ENCODE measurements around the gene NFE2L2.
A peak's percentile ranks its signal among the peaks of the same experiment; 100 is the strongest.

NFE2L2 gene

DNA sequence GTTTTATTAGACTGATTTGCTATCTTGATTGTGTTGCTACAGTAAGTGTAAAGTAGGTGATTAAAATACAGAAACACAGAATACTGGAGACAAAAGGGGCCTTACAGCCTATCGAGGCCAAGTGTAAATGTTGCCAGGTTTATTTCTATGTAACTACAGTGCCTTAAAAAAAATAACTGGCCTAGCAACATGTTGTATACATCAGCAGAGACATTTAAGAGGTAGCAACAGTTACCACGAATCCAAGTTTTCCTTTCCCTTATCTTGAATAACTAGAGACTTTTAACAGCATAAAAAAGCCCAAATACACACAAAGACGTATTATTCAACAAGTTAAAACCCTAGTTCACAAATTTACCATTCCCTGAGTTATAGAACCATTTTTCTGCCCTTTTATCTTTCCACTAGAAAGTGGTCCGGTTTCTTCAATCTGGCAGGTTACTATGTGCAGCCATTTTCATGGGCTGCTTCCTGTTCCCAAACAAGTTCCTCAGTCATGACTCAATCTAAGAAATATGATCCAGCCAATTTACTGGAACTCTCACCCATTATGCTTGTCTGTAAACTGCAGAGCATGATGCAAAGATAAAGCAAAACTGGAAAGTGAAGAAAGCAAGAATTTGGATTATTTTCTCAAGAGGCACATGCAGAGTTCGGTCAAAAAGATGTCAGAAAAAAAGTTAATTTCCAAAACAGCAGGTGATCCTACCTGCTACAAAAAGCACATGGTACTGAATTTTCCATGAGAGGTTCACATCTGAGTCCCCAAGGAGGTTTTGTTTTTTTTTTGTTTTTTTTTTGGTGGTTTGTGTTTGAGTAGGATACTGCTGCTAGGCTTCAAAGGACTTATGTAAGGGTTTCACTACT, 22.2 kb downstream of the NFE2L2 start:
- DNase-seq = peak in 2 of 3 donors; percentile 71 to 83
- Histone ChIP-seq H3K27me3 (replicated peaks in 2 of 5; ENCODE audit: control insufficient read depth in 4 of 5, insufficient read depth in 5 of 5, low read length in 4 of 5) (no peaks in the 10 kb centered on the region), H3K4me1 (ENCODE audit: control extremely low read depth in 1 of 4, control insufficient read depth in 4 of 4, insufficient read depth in 4 of 4, low read length in 3 of 4) (peaks cover 28 to 56% (median 47%) of the 10 kb centered on the region in 4 experiments), H3K9me3 (ENCODE audit: control extremely low read depth in 1 of 5, control insufficient read depth in 4 of 5, insufficient read depth in 2 of 5, low read depth in 1 of 5, low read length in 4 of 5) (no peaks in the 10 kb centered on the region), H3K36me3 (ENCODE audit: control insufficient read depth in 4 of 4, insufficient read depth in 4 of 4, low read length in 3 of 4) (peaks cover 0 to 12% (median 1%) of the 10 kb centered on the region in 4 experiments), H3K4me3 (ENCODE audit: control insufficient read depth in 1 of 7, extremely low read depth in 1 of 7, insufficient read depth in 4 of 7, low read depth in 2 of 7, low read length in 6 of 7) (peak overlapping the region in 2 of 7 experiments; percentile 48), H3K27ac (ENCODE audit: insufficient read depth in 1 of 2, low read depth in 1 of 2, low read length in 2 of 2, poor library complexity in 1 of 2, severe bottlenecking in 2 of 2) (peak overlapping the region; percentile 56 to 70)
- POLR2A ChIA-PET = no interaction called here
- 88% methylated on average over 4 of the region's 5 CpGs for WGBS (ENCODE audit: insufficient coverage)
- CTCF ChIA-PET = interaction anchor here (5.2 kb wide), 1 partner anchor 22 kb away, joined by 27 read pairs; the partner anchor contains the start of gene NFE2L2

DNA sequence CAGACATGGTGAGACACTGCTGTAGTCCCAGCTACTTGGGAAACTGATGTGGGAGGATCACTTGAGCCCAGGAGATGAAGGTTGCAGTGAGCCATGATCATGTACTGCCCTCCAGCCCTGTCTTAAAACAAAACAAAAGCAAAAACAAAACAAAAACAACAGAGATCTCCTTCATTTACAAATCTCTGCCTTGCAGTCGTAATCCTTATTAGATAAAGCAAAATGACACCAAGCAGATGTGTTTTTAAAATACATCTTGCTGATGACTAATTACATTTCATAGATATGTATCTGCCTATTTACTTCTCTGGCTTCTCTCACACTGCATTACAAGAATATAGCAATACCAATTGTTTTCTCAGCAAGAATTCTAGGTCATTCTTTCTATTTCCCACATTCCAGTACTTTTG, 22.8 kb downstream of the NFE2L2 start:
- no peak for DNase-seq
- Histone ChIP-seq H3K9me3 (ENCODE audit: control extremely low read depth in 1 of 5, control insufficient read depth in 4 of 5, insufficient read depth in 2 of 5, low read depth in 1 of 5, low read length in 4 of 5) (no peaks in the 10 kb centered on the region), H3K36me3 (ENCODE audit: control insufficient read depth in 4 of 4, insufficient read depth in 4 of 4, low read length in 3 of 4) (peaks cover 0 to 16% (median 1%) of the 10 kb centered on the region in 4 experiments), H3K27ac (ENCODE audit: insufficient read depth in 1 of 2, low read depth in 1 of 2, low read length in 2 of 2, poor library complexity in 1 of 2, severe bottlenecking in 2 of 2) (peak overlapping the region; percentile 56 to 70), H3K27me3 (replicated peaks in 2 of 5; ENCODE audit: control insufficient read depth in 4 of 5, insufficient read depth in 5 of 5, low read length in 4 of 5) (no peaks in the 10 kb centered on the region), H3K4me3 (ENCODE audit: control insufficient read depth in 1 of 7, extremely low read depth in 1 of 7, insufficient read depth in 4 of 7, low read depth in 2 of 7, low read length in 6 of 7) (peak overlapping the region in 1 of 7 experiments; percentile 48), H3K4me1 (ENCODE audit: control extremely low read depth in 1 of 4, control insufficient read depth in 4 of 4, insufficient read depth in 4 of 4, low read length in 3 of 4) (peaks cover 28 to 56% (median 47%) of the 10 kb centered on the region in 4 experiments)
- POLR2A ChIA-PET = no interaction called here
- CTCF ChIA-PET = interaction anchor here (1.1 to 5.2 kb wide), 4 partner anchors 11 to 23 kb away, joined by 3 to 27 read pairs (median 10); partner anchors contain the start of gene NFE2L2
- WGBS (ENCODE audit: insufficient coverage) = no CpG with 5 or more reads among the region's 1 CpG

DNA sequence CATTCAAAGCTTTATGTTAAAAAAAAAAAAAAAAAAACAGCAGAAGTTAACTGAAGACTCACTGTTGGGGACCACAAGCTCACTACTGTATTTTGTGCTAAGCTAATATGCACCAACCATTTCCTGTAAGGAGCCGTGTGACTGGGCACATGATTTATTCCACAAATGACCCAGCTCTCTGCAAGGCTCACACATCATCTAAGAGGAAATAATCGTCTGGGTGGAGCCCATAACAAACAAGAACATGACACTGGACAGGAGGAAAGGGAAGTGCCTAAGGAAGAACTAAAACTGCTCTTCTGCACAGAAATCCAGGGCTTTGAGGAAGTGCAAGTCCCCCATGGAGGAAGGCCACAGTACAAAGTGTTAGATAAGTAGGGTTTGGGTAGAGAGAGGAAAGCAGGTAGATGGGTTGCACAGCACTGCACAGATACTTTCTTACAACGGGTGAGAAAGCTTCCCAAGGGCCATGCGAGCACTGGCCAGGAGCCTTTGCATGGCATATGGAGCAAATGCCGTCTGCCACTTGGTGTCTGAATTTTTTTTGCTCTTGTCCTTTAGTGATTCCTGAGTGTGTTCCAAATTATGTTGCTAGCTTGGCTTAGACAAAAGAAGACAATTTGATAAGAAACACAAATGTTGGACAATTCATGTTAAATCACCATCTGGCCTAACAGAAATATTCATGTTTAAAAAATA, 24.4 kb downstream of the NFE2L2 start:
- POLR2A ChIA-PET = interaction anchor here (0.8 to 1.8 kb wide), 4 partner anchors 13 to 368 kb away, joined by 3 to 22 read pairs (median 4); partner anchors contain the start of genes HNRNPA3 and NFE2L2
- peak overlapping the region in 1 of 2 experiments; percentile 70 for H3K27ac ChIP-seq (ENCODE audit: insufficient read depth in 1 of 2, low read depth in 1 of 2, low read length in 2 of 2, poor library complexity in 1 of 2, severe bottlenecking in 2 of 2)
- DNase-seq = peak; percentile 83 to 97 (median 95)
- H3K4me1 ChIP-seq (ENCODE audit: control extremely low read depth in 1 of 4, control insufficient read depth in 4 of 4, insufficient read depth in 4 of 4, low read length in 3 of 4) = peaks cover 28 to 55% (median 46%) of the 10 kb centered on the region in 4 experiments
- no peaks in the 10 kb centered on the region for H3K9me3 ChIP-seq (ENCODE audit: control extremely low read depth in 1 of 5, control insufficient read depth in 4 of 5, insufficient read depth in 2 of 5, low read depth in 1 of 5, low read length in 4 of 5)
- peak overlapping the region in 2 of 7 experiments; percentile 13 to 57 for H3K4me3 ChIP-seq (ENCODE audit: control insufficient read depth in 1 of 7, extremely low read depth in 1 of 7, insufficient read depth in 4 of 7, low read depth in 2 of 7, low read length in 6 of 7)
- no peaks in the 10 kb centered on the region for H3K27me3 ChIP-seq (replicated peaks in 2 of 5; ENCODE audit: control insufficient read depth in 4 of 5, insufficient read depth in 5 of 5, low read length in 4 of 5)
- WGBS (ENCODE audit: insufficient coverage) = 55% methylated on average over 3 of the region's 5 CpGs
- CTCF ChIA-PET = interaction anchor here (0.7 to 5.2 kb wide), 10 partner anchors 10 to 90 kb away, joined by 3 to 27 read pairs (median 4); partner anchors contain the start of gene NFE2L2
- H3K36me3 ChIP-seq (ENCODE audit: control insufficient read depth in 4 of 4, insufficient read depth in 4 of 4, low read length in 3 of 4) = peaks cover 0 to 13% (median 3%) of the 10 kb centered on the region in 4 experiments

DNA sequence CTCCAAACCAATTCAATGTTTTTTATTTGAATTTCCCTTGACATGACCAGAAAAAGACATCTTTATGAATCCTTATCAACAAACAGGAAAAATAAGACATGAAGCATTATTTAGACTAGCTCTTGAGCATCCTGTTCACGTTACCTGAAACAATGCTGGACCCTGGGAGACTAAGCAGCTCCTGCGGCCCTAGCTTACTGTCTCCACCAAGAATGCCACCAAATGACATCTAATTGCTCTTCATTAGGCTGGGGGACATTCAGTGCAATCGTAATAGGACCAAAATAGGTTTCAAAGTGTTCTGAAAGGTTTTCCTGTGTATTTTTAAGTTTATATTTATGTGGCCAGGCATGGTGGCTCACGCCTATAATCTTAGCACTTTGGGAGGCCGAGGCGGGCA, 25.5 kb downstream of the NFE2L2 start:
- Histone ChIP-seq H3K4me1 (ENCODE audit: control extremely low read depth in 1 of 4, control insufficient read depth in 4 of 4, insufficient read depth in 4 of 4, low read length in 3 of 4) (peaks cover 28 to 55% (median 45%) of the 10 kb centered on the region in 4 experiments), H3K27me3 (replicated peaks in 2 of 5; ENCODE audit: control insufficient read depth in 4 of 5, insufficient read depth in 5 of 5, low read length in 4 of 5) (no peaks in the 10 kb centered on the region), H3K36me3 (ENCODE audit: control insufficient read depth in 4 of 4, insufficient read depth in 4 of 4, low read length in 3 of 4) (peaks cover 0 to 21% (median 4%) of the 10 kb centered on the region in 4 experiments), H3K27ac (ENCODE audit: insufficient read depth in 1 of 2, low read depth in 1 of 2, low read length in 2 of 2, poor library complexity in 1 of 2, severe bottlenecking in 2 of 2) (peak overlapping the region in 1 of 2 experiments; percentile 37), H3K9me3 (ENCODE audit: control extremely low read depth in 1 of 5, control insufficient read depth in 4 of 5, insufficient read depth in 2 of 5, low read depth in 1 of 5, low read length in 4 of 5) (no peaks in the 10 kb centered on the region), H3K4me3 (ENCODE audit: control insufficient read depth in 1 of 7, extremely low read depth in 1 of 7, insufficient read depth in 4 of 7, low read depth in 2 of 7, low read length in 6 of 7) (no peak overlapping the region)
- ChIA-PET CTCF (interaction anchor here (1.2 to 5.2 kb wide), 9 partner anchors 9 to 74 kb away, joined by 3 to 27 read pairs (median 6); partner anchors contain the start of gene NFE2L2), POLR2A (interaction anchor here (1.5 to 1.8 kb wide), 3 partner anchors 24 to 27 kb away, joined by 3 to 22 read pairs (median 5); partner anchors contain the start of genes HNRNPA3 and NFE2L2)
- DNase-seq = no peak
- WGBS (ENCODE audit: insufficient coverage) = 83% methylated on average over 5 of the region's 6 CpGs

DNA sequence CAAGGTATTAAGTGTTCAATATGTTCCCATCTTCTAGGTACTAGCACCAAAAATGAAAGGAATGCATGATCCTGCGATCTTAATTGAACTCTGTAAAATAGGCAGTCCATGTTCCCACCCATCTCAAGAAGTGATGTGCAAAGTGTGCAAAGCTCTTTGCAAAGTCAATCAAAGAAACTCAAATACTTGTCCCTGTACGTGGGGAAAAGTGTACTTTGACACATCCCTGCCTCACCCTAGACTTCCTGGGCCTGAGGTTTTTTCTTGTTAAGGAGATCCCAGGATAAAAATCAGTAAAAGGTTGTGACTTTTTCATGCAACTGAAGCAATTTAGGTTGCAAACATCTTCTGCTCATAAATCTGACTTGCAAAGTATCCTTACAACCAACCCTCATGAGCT, 26.6 kb downstream of the NFE2L2 start:
- DNase-seq = no peak
- peaks cover 26 to 46% (median 37%) of the 10 kb centered on the region in 4 experiments for H3K4me1 ChIP-seq (ENCODE audit: control extremely low read depth in 1 of 4, control insufficient read depth in 4 of 4, insufficient read depth in 4 of 4, low read length in 3 of 4)
- no peak overlapping the region for H3K27ac ChIP-seq (ENCODE audit: insufficient read depth in 1 of 2, low read depth in 1 of 2, low read length in 2 of 2, poor library complexity in 1 of 2, severe bottlenecking in 2 of 2)
- ChIA-PET POLR2A (interaction anchor here (0.8 to 3.9 kb wide), 3 partner anchors 9 to 25 kb away, joined by 3 to 9 read pairs (median 3); no protein-coding TSS in a partner anchor), CTCF (interaction anchor here (1.0 to 5.2 kb wide), 7 partner anchors 10 to 179 kb away, joined by 3 to 27 read pairs (median 3); partner anchors contain the start of gene NFE2L2)
- H3K27me3 ChIP-seq (replicated peaks in 2 of 5; ENCODE audit: control insufficient read depth in 4 of 5, insufficient read depth in 5 of 5, low read length in 4 of 5) = no peaks in the 10 kb centered on the region
- H3K4me3 ChIP-seq (ENCODE audit: control insufficient read depth in 1 of 7, extremely low read depth in 1 of 7, insufficient read depth in 4 of 7, low read depth in 2 of 7, low read length in 6 of 7) = no peak overlapping the region
- H3K9me3 ChIP-seq (ENCODE audit: control extremely low read depth in 1 of 5, control insufficient read depth in 4 of 5, insufficient read depth in 2 of 5, low read depth in 1 of 5, low read length in 4 of 5) = no peaks in the 10 kb centered on the region
- H3K36me3 ChIP-seq (ENCODE audit: control insufficient read depth in 4 of 4, insufficient read depth in 4 of 4, low read length in 3 of 4) = peaks cover 2 to 25% (median 11%) of the 10 kb centered on the region in 4 experiments
- no CpG with 5 or more reads among the region's 2 CpGs for WGBS (ENCODE audit: insufficient coverage)

DNA sequence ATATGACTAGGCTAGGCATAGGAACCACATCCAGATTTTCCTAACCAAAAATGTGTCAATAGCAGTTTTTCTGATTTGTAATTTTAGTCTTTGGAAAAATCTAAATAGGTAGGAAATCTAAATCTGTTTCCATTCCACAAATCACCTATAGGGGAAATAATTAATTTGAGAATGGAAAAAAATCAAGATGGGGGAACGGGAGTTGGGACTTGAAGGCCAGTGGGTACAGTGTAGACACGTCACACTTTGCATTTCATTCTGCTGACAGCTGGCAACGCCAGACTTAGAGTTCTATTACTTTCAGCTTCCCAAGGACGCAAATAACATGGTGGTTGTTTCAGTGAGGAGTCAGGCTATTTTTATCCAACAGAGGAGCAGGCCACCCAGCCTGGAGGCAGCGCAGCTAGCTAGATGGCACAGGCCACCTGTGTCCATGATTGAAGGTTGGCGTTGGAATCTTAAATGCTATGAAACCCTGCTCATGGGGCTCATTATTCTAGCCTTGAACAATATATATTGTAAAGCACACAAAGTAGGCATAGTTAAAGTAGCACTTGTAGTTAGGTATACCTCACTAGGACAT, 28.6 kb downstream of the NFE2L2 start:
- no peaks in the 10 kb centered on the region for H3K9me3 ChIP-seq (ENCODE audit: control extremely low read depth in 1 of 5, control insufficient read depth in 4 of 5, insufficient read depth in 2 of 5, low read depth in 1 of 5, low read length in 4 of 5)
- H3K27ac ChIP-seq (ENCODE audit: insufficient read depth in 1 of 2, low read depth in 1 of 2, low read length in 2 of 2, poor library complexity in 1 of 2, severe bottlenecking in 2 of 2) = no peak overlapping the region
- peaks cover 11 to 27% (median 19%) of the 10 kb centered on the region in 4 experiments for H3K4me1 ChIP-seq (ENCODE audit: control extremely low read depth in 1 of 4, control insufficient read depth in 4 of 4, insufficient read depth in 4 of 4, low read length in 3 of 4)
- WGBS (ENCODE audit: insufficient coverage) = 97% methylated on average over 5 of the region's 6 CpGs
- no peak overlapping the region for H3K4me3 ChIP-seq (ENCODE audit: control insufficient read depth in 1 of 7, extremely low read depth in 1 of 7, insufficient read depth in 4 of 7, low read depth in 2 of 7, low read length in 6 of 7)
- peaks cover 10 to 43% (median 24%) of the 10 kb centered on the region in 4 experiments for H3K36me3 ChIP-seq (ENCODE audit: control insufficient read depth in 4 of 4, insufficient read depth in 4 of 4, low read length in 3 of 4)
- CTCF ChIA-PET = no interaction called here
- no peak for DNase-seq
- POLR2A ChIA-PET = interaction anchor here (3.9 kb wide), 1 partner anchor 11 kb away, joined by 9 read pairs; no protein-coding TSS in a partner anchor
- H3K27me3 ChIP-seq (replicated peaks in 2 of 5; ENCODE audit: control insufficient read depth in 4 of 5, insufficient read depth in 5 of 5, low read length in 4 of 5) = no peaks in the 10 kb centered on the region
